ENCODE measurements around the gene ASIC4. TPM values are rescaled to one million over a fixed set of nuclear protein-coding genes. Genes with fewer than 3 reads are reported as not detected.

The ASIC4 gene
- total and polyA plus RNA-seq, 2 of the 13 experiments (the other 11 are each of a cell fraction or from before 2014, with no cell fraction given): 0.03 TPM; not detected in 1

GRCh38 chr2:219512524-219513216 lies 1.6 kb upstream of the ASIC4 start (continued):
- TF ChIP-seq ZNF292 (CRISPR knock-in tag; IDR thresholded peaks at IDR 0.05; ENCODE audit: borderline replicate concordance, low read depth) (peak; percentile 77), ZFP90 (CRISPR knock-in tag; IDR thresholded peaks at IDR 0.05; ENCODE audit: borderline replicate concordance) (0 out of 2 replicates have a peak, but pooled peaks have one; percentile 18), ZNF143 (CRISPR knock-in tag; IDR thresholded peaks at IDR 0.05) (no peak), TARDBP (CRISPR knock-in tag; IDR thresholded peaks at IDR 0.05) (no peak), PPARG (CRISPR knock-in tag; conservative IDR thresholded peaks at IDR 0.05) (no peak), ZNF10 (CRISPR knock-in tag; IDR thresholded peaks at IDR 0.05; ENCODE audit: borderline replicate concordance, low read depth) (no peak), ZNF546 (CRISPR knock-in tag; conservative IDR thresholded peaks at IDR 0.05) (no peak), ZNF879 (CRISPR knock-in tag; IDR thresholded peaks at IDR 0.05) (no peak), ZNF713 (CRISPR knock-in tag; IDR thresholded peaks at IDR 0.05) (no peak), STAT6 (CRISPR knock-in tag; IDR thresholded peaks at IDR 0.05; ENCODE audit: borderline replicate concordance) (no peak), EED (CRISPR knock-in tag; IDR thresholded peaks at IDR 0.05) (peak; percentile 56; the same call in 1 of the 2 replicates), TBX2 (CRISPR knock-in tag; IDR thresholded peaks at IDR 0.05; ENCODE audit: borderline replicate concordance) (peak; percentile 91), ZNF800 (CRISPR knock-in tag; IDR thresholded peaks at IDR 0.05) (no peak), CENPX (CRISPR knock-in tag; IDR thresholded peaks at IDR 0.05) (no peak), ZKSCAN5 (CRISPR knock-in tag; IDR thresholded peaks at IDR 0.05) (no peak), FOXP1 (IDR thresholded peaks at IDR 0.05) (no peak), FOXP1 (CRISPR knock-in tag; IDR thresholded peaks at IDR 0.05) (no peak), ISL2 (CRISPR knock-in tag; IDR thresholded peaks at IDR 0.05) (no peak), FOXO1 (CRISPR knock-in tag; IDR thresholded peaks at IDR 0.05) (no peak), MEIS1 (CRISPR knock-in tag; IDR thresholded peaks at IDR 0.05; ENCODE audit: borderline replicate concordance) (no peak), ZNF30 (CRISPR knock-in tag; IDR thresholded peaks at IDR 0.05) (no peak), HDAC1 (CRISPR knock-in tag; IDR thresholded peaks at IDR 0.05) (peak; percentile 32; the same call in 1 of the 2 replicates), ZNF660 (CRISPR knock-in tag; IDR thresholded peaks at IDR 0.05; ENCODE audit: borderline replicate concordance, low read depth) (no peak), ZNF562 (CRISPR knock-in tag; IDR thresholded peaks at IDR 0.05; ENCODE audit: borderline replicate concordance) (no peak), MAFG (CRISPR knock-in tag; IDR thresholded peaks at IDR 0.05) (no peak), MTA3 (CRISPR knock-in tag; IDR thresholded peaks at IDR 0.05) (no peak), TFE3 (CRISPR knock-in tag; IDR thresholded peaks at IDR 0.05) (no peak)

Measured in HepG2 (cell line).